Activated CD4-positive, alpha-beta T cell treated with anti-CD3 and anti-CD28 coated beads, Interleukin-10, Interleukin-2, amounts not matched to agents 100 ng/mL and 50 ng/mL, durations not matched to agents 16 hours and 8 hours (primary cell): Measurements from ENCODE around the gene NTN1.
A peak's percentile ranks its signal among the peaks of the same experiment; 100 is the strongest.

ENCODE experiments used
- DNase-seq: peaks from one replicate; pipeline ENCODE4 v3.0.0-alpha.2; 2020

NTN1 gene

DNA sequence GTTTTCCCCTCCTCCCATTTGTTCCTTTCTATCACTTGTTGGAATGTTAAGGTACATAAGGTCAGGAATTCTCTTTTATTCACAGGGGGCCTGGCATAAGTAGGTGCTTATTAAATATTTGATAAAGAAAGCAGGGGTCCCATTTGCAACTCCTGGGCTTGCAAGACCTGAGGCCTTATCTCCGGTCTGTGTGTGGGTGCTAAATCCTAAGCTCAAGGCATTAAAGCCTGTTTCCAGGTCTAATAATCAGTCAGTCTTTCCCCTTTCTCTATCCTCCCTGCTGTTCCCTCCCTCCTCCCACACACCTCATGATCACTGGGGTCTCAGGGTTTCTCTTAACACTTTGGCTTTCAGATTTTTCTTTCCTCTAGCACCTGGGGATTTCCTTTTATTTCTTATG, 17.1 kb downstream of the NTN1 start:
- DNase-seq: no peak

DNA sequence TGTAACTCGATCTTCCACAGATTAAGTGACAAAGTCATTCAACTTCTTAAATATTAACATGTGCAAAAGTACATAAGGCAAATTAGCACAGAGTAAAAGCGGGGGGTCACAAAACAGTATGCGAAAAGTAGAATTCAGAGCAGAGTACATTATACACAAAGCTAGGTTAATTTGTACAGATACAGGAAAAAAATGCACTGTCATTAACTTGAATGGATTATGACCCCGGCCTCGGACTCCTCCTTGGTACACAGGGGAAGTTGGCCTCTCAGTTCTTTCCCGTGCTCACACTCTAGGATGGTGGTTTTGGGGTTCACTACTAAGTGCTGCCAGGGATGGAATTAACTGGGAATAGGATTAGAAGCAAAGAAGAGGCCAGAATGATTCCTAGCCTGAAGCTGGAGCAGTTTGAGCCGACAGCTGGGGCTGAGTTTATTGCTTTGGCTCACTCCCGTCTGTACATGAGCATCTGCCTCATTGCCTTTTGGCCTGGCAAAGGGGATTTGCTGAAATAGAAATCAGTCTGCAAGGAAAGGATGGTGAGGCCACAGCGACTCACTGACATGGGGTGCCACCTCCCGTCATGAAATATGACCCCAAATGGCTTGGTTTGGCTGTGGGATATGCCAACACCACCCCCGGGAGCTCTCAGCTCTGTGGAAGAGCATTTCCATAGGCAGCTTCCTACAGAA, 23.6 kb downstream of the NTN1 start:
- DNase-seq: no peak

DNA sequence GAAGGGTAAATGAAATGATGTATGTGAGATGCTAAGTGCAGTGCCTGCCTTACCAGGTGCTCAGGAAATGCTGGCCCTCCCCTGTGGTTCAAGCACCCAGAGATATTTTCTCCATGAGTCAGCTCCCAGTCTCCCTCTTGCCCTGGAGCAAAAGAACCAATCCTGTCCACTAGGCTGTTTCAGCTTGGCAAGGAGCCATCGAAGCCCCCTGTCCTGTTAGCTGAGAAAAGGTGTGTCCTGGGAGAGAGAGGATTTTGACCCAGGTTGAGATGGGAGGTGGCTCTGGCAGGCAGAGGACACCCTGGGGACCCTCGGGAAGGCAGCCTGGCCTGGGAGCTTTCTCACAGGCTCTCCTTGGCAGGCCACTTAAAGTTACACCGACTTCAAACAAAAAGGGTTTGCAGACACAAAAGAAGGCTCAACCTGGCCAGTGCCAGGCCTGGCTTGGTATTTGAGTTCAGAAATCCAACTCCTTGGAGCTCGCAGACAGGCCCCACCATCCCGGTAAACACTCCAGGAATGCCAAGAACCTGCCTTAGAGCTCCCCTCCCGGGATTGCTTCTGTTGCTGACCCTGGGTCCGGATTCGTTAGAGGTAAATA, 29.6 kb downstream of the NTN1 start:
- no peak for DNase-seq

GRCh38 chr17:9051561-9051960, 30.3 kb downstream of the NTN1 start:
- DNase-seq: no peak

- no peak for DNase-seq
Measured at GRCh38 chr17:9052921-9053320, 31.6 kb downstream of the NTN1 start.

DNA sequence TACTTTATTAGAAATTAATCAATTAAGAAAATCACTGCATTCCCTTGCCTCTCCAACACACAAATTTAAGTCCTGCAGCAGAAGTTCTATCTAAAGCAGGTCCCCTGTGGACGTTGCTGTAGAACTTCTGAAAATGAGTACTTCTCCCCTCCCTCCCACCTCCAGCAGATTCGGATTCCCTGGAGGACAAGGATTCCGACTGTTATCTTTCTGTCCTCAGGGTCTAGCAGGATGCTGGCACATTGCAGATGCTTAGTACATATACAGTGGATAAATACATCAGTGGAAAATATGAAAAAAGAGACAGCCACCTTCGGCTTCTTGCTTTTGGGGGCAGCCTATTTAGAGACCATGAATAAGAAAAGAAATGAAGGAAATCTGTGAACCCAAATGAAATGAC, 32.1 kb downstream of the NTN1 start:
- no peak for DNase-seq

GRCh38 chr17:9054126-9054975, 33.0 kb downstream of the NTN1 start:
- DNase-seq: no peak

- no peak for DNase-seq
Measured at GRCh38 chr17:9055281-9055680, 34.0 kb downstream of the NTN1 start.

DNA sequence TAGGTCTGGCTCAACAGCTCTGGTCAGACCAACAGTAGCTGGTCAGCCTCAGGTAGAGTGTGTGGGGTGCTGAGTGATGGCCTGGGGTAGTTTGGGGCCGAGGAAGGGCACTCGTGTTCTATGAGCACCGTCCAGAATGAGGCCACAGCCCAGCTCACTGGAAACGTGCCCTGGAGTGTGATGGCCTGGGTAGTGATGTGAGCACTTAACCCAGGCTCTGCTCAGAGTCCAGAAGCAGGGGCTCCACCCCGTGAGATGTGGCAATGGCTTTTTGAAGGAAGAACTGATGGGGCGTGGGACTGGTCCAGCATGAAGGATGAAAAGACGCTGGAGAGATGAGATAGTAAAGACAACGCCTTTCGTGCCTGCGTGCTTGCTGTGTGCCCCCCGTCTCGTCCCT, 35.3 kb downstream of the NTN1 start:
- DNase-seq: no peak

GRCh38 chr17:9057310-9057709, 36.0 kb downstream of the NTN1 start:
- DNase-seq: no peak

DNA sequence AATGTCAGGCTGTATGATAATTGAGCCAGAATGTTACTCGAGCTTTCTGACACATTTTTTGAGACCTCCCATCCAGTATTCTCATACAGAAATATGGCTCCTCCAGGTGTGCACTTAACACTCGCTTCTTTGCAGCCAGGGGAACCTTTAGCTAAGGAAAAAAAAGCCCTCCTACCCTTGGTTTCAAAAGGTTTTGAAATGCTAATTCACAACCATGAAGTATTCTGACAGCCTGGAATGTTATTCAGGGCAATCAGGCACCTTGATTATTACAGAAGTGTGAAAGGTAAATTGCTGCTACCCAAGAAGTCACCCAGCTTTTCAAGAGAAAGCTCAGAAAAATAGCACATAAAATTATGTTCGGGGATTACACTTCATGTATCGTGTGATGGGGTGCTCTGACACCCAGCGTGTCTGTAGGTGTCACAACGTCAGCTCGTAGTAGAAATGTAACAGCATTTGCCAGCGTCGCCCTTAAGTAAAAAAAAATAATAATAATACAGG, 41.1 kb downstream of the NTN1 start:
- no peak for DNase-seq

- no peak for DNase-seq
Measured at GRCh38 chr17:9064311-9064834, 43.1 kb downstream of the NTN1 start.

DNA sequence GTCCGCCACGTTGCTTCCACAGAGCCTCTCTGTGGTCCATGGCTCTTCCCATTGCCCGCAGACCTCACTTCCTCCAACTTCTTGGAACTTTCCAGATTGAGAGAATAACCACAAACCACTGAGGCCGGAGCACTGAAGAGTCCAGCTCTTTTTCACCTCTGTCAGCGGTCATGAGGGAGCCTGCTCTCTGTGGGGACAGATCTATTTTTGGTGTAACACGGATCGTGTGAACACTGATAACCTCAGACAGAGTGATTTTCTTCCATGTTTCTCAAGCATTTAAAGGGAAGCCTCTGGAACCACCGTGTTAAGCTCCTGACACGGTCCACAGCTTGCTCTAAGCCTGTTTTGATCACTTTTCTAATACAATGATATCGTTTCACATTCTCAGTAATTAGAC, 49.7 kb downstream of the NTN1 start:
- DNase-seq: no peak

DNA sequence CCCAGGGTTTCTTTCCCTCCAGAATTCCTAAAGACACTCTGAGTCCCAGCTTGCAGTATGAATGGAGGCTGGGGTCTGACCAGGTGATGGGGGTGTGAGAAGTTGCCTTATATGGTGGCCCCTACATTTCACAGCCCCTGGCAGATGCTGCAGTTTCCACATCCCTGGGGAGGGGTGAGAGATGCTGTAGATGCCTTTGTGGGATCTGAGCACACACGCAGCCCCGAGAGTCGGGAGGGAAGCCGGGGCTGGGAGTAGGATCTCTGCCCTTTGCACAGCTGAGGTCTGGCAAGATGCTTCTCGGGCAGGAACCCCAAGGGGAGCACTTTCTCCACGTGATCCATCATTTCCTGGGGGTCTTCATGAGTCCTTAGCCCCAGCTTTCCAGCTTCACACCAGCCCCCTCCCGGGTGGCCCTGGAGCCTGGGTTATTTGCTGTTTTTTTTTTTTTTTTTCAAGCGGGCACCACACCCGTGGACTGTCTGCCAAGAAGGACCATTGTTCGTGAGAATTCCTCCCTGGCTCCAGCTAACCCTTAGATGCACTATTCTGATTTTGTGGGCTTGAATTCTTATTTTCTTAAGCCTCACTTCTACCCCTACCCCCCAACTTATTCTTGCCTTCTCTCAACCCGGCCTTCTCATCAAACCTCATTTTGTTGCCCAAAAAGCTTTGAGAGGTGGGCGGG, 50.6 kb downstream of the NTN1 start:
- no peak for DNase-seq

- DNase-seq: no peak
Measured at GRCh38 chr17:9072696-9073339, 51.5 kb downstream of the NTN1 start.

- no peak for DNase-seq
Measured at GRCh38 chr17:9074131-9074530, 52.8 kb downstream of the NTN1 start.

GRCh38 chr17:9079461-9080103, 58.3 kb downstream of the NTN1 start:
- peak; percentile 26 for DNase-seq

- no peak for DNase-seq
Measured at GRCh38 chr17:9080296-9080914, 59.1 kb downstream of the NTN1 start.

DNA sequence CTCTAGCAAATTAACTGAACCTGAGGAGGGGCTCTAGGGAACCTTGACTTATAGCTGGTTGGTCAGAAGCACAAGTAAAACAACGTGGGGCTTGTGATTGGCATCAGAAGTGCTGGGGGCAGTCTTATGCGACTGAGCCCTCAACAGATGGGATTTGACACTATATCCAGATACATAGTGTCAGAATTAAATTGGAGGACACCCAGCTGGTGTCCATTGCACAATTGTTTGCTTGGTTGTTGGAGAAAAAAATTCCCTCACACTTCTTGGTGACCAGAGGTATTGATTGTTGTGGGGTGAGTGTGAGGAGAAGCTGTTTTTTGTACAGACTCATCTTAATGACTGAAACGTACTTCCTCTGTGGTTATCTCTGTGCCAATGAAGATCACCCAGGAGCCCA, 59.7 kb downstream of the NTN1 start:
- no peak for DNase-seq

- DNase-seq: no peak
Measured at GRCh38 chr17:9086577-9086976, 65.3 kb downstream of the NTN1 start.

- DNase-seq: no peak
Measured at GRCh38 chr17:9087921-9088320, 66.6 kb downstream of the NTN1 start.
